HG03025 (cell line): ENCODE data around the gene TLE4.
"Not testable (repeated sequence)": the region's sequence is repeated elsewhere in the genome, so short reads cannot be mapped to it uniquely, and the experiment has no call there.

Experiments
- ATAC-seq: cut with Tn5 transposase; IDR thresholded peaks from one replicate; pipeline ENCODE4 v1.9.1; 2021; ENCODE audit warnings: mild to moderate bottlenecking, moderate library complexity; ENCODE audit not compliant: unreplicated experiment, low FRiP score

The TLE4 gene

DNA sequence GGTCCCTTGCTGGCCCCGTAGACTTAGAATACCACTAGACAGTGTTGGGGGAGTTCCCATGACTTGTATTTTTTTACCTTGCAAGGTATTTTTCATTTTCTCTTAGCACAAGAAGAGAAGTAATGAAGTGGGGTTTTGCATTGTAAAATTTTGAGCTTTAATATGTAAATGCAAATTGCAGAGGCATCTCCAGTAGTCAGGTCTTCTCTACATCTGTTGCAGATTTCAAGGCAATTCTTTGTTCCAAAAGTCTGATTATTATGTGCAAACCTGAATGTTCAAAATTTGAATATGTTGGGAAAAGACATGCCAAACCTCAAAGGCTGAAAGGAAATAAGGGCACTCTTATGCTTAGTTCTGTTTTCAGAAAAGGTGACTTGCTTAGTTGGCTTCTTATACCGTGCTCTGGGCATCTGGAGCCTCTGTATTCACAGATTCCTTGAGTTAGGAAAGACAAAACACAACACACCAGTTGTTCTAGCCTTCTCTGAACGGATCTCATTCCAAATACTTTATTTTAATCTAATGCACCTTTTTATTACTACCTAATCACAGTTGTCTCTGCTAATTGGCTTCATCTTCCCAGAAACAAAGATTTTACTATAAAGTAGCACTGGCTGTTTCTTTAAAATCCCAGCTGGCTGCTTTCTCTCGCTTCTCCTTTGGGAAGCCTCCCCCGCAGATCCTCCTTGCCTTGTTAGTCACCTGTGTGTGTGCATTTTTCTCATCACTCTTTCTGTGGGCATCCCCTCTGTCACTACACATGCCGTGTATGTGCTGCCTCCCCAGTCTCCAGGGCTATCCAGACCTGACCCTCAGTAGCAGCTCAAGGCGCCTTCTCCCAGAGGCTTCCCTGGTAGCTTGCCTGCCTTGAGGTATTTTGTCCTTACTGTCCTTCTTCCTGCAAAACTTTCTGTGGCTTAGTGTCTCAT is 138.2 kb downstream of the TLE4 start:
- no peak for ATAC-seq

DNA sequence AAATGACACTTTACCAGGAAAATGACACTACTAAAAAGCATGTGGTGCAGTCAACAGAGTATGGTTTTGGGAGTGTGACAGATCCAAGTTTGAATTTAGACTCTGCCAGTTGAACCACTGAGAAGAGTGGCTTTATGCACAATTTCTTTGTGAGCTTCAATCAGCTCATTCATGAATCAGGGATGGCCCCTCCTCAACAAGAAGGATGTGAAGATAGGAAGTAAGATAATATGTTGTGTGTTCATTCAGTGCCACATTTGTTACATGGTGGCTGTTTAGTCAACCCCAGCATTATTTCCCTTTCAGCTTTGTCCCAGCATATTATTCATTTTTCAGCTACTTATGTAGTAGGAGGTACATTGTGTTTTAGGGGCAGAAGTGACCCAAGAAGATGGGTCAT is 140.1 kb downstream of the TLE4 start:
- no peak for ATAC-seq

- ATAC-seq = no peak
Measured at GRCh38 chr9:79719021-79719420, 147.3 kb downstream of the TLE4 start.

- ATAC-seq = no peak
Measured at GRCh38 chr9:79719989-79720388, 148.2 kb downstream of the TLE4 start.

- peak; percentile 74 for ATAC-seq
Measured at GRCh38 chr9:79731171-79731890, 159.6 kb downstream of the TLE4 start.

- ATAC-seq = no peak
Measured at GRCh38 chr9:79735023-79735779, 163.4 kb downstream of the TLE4 start.

DNA sequence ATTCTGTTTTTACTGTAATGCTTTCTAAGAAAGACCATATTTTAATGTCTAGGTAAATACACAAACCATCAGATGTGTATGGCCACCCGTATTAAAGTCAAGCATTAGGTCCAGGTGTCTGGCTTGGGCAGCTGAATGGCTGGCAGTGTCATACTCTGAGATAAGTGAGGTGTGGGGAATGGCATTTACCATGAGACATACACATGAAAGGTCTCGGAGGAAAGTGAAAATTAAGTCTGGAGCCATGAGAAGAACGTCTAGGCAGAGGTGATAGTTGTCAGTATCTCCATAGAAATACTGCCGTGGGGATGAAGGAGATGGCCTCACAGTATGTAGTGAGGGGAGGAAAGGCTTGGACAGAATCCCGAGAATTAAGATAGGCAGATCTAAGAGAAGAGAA is 164.3 kb downstream of the TLE4 start:
- ATAC-seq = no peak

GRCh38 chr9:79741381-79741780 is 169.6 kb downstream of the TLE4 start:
- no peak for ATAC-seq

- no peak for ATAC-seq
Measured at GRCh38 chr9:79742110-79742721, 170.5 kb downstream of the TLE4 start.

- no peak for ATAC-seq
Measured at GRCh38 chr9:79744521-79744920, 172.8 kb downstream of the TLE4 start.

DNA sequence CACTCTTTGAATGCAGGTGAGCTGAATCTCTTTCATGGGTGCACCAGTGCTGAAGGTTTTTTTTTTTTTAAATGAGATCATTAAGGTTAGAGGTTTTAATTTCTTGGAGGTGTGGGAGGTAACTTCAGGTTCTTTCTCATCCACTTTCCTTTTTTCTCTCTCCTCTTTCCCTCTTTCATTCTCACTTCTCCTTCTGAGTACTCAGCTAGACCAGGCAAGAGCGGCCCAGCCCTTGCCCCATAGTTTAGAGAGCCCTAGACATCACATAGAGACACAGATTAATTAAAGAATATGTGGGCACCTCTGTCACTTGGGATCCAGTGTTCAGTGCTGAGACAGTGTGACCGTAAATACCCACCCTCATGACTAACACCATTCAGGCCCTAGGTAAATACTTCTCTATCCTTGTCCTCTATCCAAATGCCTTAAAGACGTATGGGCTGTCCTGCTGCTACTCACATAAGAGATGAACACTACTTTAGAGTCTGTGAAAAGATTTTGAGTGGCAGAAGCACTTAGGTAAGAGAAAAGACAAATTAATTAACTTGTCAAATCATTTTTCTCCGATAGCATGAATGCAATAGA is 174.1 kb downstream of the TLE4 start:
- ATAC-seq = no peak

DNA sequence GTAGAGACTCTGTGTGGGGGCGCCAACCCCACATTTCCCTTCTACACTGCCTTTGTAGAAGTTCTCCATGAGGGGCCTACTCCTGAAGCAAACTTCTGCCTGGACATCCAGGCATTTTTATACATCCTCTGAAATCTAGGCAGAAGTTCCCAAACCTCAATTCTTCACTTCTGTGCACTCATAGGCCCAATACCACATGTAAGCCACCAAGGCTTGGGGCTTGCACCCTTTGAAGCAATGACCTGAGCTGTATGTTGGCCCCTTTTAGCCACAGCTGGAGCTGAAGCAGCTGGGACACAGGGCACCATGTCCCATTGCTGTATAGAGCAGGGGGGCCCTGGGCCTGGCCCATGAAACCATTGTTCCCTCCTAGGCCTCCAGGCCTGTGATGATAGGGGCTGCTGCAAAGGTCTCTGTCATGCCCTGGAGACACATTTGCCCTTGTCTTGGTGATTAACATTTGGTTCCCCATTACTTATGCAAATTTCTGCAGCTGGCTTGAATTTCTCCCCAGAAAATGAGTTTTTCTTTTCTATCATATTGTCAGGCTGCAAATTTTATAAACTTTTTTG is 180.2 kb downstream of the TLE4 start:
- not testable (repeated sequence) for ATAC-seq

- ATAC-seq = no peak
Measured at GRCh38 chr9:79756414-79756813, 184.6 kb downstream of the TLE4 start.

DNA sequence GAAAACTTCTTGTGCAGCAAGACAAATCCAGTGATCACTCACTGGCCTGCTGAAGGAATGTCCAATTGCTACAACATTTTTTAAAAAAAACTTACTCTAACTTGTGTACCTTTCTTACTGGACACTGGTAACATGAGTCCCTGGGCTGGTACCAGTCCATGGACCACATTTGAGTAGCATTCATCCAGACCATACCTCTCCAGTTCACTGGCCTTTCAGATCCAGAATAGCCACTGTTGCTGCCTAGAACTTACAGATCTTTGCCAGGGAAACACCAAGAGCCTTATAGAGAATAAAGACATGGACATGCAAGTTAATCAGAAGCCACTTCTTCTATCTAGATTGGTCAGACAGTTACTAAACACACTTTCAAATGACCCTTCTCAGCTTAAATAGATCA is 185.3 kb downstream of the TLE4 start:
- no peak for ATAC-seq

DNA sequence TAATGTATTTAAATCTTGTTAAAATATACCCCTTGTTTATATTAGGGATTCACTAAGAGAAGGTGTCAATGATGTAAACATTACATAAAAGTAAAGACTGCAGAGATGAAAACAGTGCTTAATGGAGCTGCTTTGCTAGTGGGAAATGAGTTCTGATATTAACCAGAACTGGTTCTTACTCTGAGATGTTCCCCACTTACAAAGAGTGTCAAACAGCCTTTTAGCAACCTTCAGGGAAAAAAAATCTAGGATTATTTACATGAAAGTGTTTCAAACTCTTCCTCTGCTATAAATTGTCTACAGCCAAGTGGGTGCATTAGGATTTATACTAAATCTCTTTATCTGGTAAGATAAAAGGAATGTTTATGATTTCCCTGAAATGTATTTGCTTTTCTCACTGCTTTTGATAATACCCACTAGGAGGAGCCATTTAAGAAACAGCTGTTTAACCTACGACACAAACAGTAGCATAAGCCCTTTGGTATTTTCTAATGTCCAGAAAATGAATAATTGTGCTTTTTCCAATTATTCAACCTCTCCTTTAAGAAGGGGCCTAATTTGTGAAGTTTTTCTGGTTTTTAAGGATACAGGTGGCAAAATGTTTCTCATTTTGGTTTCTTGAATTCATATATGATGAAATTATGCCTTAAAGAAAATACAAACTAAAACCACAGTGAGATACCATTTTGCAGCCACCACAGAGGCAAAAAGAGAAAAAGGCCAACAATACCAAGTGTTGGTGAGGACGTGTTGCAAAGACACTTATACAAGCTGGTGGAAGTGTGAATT is 186.3 kb downstream of the TLE4 start:
- ATAC-seq = no peak

GRCh38 chr9:79759460-79759859 is 187.7 kb downstream of the TLE4 start:
- ATAC-seq = no peak

GRCh38 chr9:79762070-79762469 is 190.3 kb downstream of the TLE4 start:
- ATAC-seq = no peak

DNA sequence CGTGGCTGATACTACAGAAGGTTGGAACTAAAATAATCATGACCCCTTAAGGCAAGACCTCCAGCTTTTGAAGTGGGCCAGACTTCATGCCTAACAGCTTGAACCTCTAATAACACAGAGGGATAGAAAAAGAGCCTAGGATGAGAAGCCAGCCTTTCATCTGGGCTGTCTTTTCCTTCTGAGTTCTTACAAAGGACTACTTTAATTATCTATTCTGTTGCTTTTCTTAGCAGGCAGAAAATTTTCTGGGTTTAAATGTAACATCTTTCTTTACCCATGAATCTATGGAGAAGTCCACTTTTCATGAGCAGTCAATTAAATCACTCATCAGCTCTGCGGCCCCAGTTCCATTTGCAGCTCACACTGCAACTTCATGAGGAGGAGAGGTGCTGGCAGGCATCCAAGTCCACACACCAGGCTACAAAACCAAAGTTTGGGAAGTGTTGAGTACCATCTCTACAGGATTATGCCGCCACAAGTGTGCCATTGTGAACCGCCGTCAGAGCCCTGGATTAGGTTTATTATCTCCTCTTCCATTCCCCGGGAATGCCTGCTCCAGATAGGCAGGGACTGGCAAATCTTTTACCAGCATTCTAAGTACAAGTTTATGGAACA is 192.0 kb downstream of the TLE4 start:
- ATAC-seq = no peak

DNA sequence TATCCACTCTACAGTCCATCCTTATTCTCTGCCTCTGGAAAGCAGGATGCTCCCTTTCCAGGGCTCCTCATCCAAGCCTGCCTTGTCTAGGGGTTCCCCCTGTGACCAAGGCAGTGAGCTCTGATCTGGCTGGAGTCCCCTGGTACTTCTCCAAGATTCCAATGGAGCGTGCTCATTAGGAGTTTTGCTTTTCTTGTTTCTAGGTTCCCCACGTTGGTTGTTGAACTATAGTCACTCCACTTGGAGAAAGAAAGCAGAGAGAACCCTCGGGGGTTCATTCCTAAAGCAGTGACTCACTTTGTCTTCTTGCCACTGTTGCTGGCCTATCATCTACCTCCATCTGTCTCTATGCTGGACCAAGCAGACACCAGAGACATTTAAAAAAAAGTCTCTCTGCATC is 192.6 kb downstream of the TLE4 start:
- no peak for ATAC-seq
